Hematopoietic multipotent progenitor cell treated with erythropoietin and hydrocortisone succinate and interleukin-3 and kit ligand, for 15 days (in vitro differentiated cells): ENCODE data around the gene NLN.

Experiments used
- DNase-seq: peaks from one replicate; pipeline ENCODE4 v3.0.0-alpha.2; 2015; ENCODE audit warnings: low spot score

NLN gene

DNA sequence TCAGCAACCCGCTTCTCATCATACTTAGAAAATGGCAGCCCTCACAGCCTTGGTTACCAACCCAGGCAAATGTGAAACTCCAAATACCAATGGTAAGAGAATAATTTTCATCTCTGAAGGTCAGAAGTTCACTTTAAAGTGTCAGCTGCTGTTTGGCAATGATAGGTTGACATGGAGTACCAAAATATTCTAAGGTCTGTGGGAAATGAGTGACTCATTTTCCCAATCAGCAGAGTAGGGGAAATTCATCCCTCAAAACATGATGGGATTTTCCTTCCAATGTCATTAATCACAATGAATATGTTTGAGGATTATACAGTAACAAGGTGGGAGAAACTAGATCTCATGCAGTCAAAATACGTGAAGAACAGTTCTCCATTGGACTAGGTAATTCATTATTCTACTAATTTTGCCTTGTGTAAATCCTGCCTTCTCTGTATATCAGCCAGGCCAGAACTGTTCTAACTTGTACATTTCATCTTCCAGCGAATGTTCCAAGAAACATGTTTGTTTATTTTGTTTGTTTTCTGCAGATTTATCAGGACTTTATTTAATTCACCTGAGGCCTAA lies 151.3 kb downstream of the NLN start:
- no peak for DNase-seq

DNA sequence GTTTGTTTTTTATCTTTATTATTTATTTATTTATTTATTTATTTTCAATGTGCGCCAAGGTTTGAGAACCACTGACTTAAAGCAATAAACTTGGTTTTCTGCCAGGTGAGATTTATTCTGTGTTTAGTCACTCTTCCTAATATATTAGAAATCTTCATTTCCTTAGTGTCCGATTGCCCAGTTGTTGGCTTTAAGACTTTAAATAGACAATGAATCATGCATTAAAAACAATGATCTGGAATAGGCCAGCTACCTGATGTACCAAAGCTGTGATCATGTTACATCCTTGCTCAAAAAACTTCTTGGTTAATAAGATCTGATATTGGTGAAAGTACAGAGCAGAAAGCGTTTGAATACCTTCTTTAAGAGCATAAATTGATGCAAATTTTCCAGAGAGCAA lies 152.2 kb downstream of the NLN start:
- no peak for DNase-seq

DNA sequence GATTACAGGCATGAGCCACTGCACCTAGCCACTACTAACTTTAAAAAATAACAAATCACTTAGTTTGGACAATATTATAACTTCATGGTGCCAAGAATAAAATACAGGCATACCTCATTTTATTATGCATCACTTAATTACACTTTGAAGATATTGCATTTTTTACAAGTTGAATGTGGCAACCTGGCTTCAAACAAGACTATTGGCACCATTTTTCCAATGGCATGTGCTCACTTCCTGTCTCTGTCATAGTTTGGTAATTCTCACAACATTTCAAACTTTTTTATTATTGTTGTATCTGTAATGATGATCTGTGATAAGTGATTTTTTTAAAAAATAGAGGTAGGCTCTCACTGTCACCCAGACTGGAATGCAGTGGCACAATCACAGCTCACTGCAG lies 154.5 kb downstream of the NLN start:
- DNase-seq, result no peak

DNA sequence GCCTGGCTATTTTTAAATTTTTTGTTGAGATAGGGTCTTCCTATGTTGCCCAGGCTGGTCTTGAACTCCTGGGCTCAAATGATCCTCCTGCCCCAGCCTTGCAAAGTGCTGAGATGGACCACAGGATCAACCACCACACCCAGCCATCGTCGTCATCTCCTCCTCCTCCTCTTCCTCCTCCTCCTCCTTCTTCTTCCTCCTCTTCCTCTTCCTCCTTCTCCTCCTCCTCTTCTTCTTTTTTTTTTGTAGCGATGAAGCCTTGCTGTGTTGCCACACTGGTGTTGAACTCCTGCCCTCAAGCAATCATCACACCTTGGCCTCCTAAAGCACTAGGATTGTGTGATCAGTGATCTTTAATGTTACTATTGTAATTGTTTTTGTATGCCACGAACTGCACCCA lies 155.0 kb downstream of the NLN start:
- DNase-seq, result no peak
